Trophoblast cell (in vitro differentiated cells and primary cell): Measurements from ENCODE around the gene COL2A1.

ENCODE experiments used
- DNase-seq, 2 donors: peaks; one replicate each; pipeline ENCODE4 v3.0.0-alpha.2; 2016
- H2AFZ ChIP-seq: 2 replicates; pipeline ENCODE4 v1.6.1; 2013; ENCODE audit warnings: low read length, moderate library complexity, mild to moderate bottlenecking; ENCODE audit not compliant: insufficient read depth, poor library complexity
- H2AK5ac ChIP-seq: 2 replicates; pipeline ENCODE4 v1.6.1; 2013; ENCODE audit warnings: mild to moderate bottlenecking, low read length
- H2BK120ac ChIP-seq: 2 replicates; pipeline ENCODE4 v1.6.1; 2013; ENCODE audit warnings: low read length, mild to moderate bottlenecking, moderate library complexity; ENCODE audit not compliant: insufficient read depth, poor library complexity
- H2BK12ac ChIP-seq: 2 replicates; pipeline ENCODE4 v1.6.1; 2013; ENCODE audit warnings: mild to moderate bottlenecking, low read length, moderate library complexity
- H2BK5ac ChIP-seq: 2 replicates; pipeline ENCODE4 v1.6.1; 2013; ENCODE audit warnings: low read length, low read depth, moderate library complexity, mild to moderate bottlenecking; ENCODE audit not compliant: poor library complexity
- H3K14ac ChIP-seq: 2 replicates; pipeline ENCODE4 v1.6.1; 2013; ENCODE audit warnings: mild to moderate bottlenecking, low read length
- H3K18ac ChIP-seq: 2 replicates; pipeline ENCODE4 v1.6.1; 2013; ENCODE audit warnings: mild to moderate bottlenecking, low read length
- H3K23ac ChIP-seq: 2 replicates; pipeline ENCODE4 v1.6.1; 2013; ENCODE audit warnings: low read length
- H3K27ac ChIP-seq: 2 replicates; pipeline ENCODE4 v1.5.1; 2013; ENCODE audit warnings: low read depth, mild to moderate bottlenecking, inconsistent platforms, low read length, moderate library complexity
- H3K27me3 ChIP-seq: 2 replicates; pipeline ENCODE4 v1.6.1; 2013; ENCODE audit warnings: inconsistent platforms, mild to moderate bottlenecking, low read length, moderate library complexity; ENCODE audit not compliant: insufficient read depth
- H3K36me3 ChIP-seq, 2 experiments: 1 replicate in 1 of 2; 2 replicates in 1 of 2; pipeline ENCODE4 v1.6.1; 2013; ENCODE audit warnings: low read length in 2 of 2, mild to moderate bottlenecking in 2 of 2, moderate library complexity in 1 of 2; ENCODE audit not compliant: insufficient read depth in 2 of 2, control insufficient read depth in 1 of 2
- H3K4ac ChIP-seq: 2 replicates; pipeline ENCODE4 v1.6.1; 2013; ENCODE audit warnings: low read depth, mild to moderate bottlenecking, low read length, moderate library complexity
- H3K4me1 ChIP-seq, 2 experiments: 1 replicate in 1 of 2; 2 replicates in 1 of 2; pipeline ENCODE4 v1.6.1; 2013; ENCODE audit warnings: low read length in 2 of 2, mild to moderate bottlenecking in 2 of 2, moderate library complexity in 1 of 2; ENCODE audit not compliant: insufficient read depth in 2 of 2, control insufficient read depth in 1 of 2
- H3K4me2 ChIP-seq: 2 replicates; pipeline ENCODE4 v1.6.1; 2013; ENCODE audit warnings: inconsistent platforms, mild to moderate bottlenecking, low read length, moderate library complexity
- H3K4me3 ChIP-seq: 2 replicates; pipeline ENCODE4 v1.5.1; 2013; ENCODE audit warnings: mild to moderate bottlenecking, low read depth, low read length, inconsistent platforms
- H3K79me1 ChIP-seq: one replicate; pipeline ENCODE4 v1.6.1; 2013; ENCODE audit warnings: low read length
- H3K79me2 ChIP-seq: 2 replicates; pipeline ENCODE4 v1.6.1; 2013; ENCODE audit warnings: low read length, mild to moderate bottlenecking; ENCODE audit not compliant: control insufficient read depth, insufficient read depth, poor library complexity
- H3K9ac ChIP-seq: 2 replicates; pipeline ENCODE4 v1.6.1; 2013; ENCODE audit warnings: mild to moderate bottlenecking, low read length
- H3K9me3 ChIP-seq: 2 replicates; pipeline ENCODE4 v1.6.1; 2013; ENCODE audit warnings: low read depth, mild to moderate bottlenecking, control low read depth, inconsistent platforms, low read length; ENCODE audit not compliant: insufficient read depth
- H4K12ac ChIP-seq: 2 replicates; pipeline ENCODE4 v1.6.1; 2013; ENCODE audit warnings: low read depth, mild to moderate bottlenecking, low read length, moderate library complexity
- H4K8ac ChIP-seq: 2 replicates; pipeline ENCODE4 v1.6.1; 2013; ENCODE audit warnings: low read depth, mild to moderate bottlenecking, low read length, moderate library complexity
- H4K91ac ChIP-seq: one replicate; pipeline ENCODE4 v1.6.1; 2013; ENCODE audit warnings: low read depth, mild to moderate bottlenecking, low read length, moderate library complexity
- whole genome bisulfite sequencing: extraction: QIAGEN DNeasy Blood & Tissue Kit; methylation state at CpG from one replicate; pipeline ENCODE4 v1.1.7; 2013; ENCODE audit warnings: missing lambda C conversion rate; ENCODE audit not compliant: insufficient read length, insufficient coverage; ENCODE audit errors: extremely low coverage; 5-methylcytosine and 5-hydroxymethylcytosine counted together

Gene COL2A1

DNA sequence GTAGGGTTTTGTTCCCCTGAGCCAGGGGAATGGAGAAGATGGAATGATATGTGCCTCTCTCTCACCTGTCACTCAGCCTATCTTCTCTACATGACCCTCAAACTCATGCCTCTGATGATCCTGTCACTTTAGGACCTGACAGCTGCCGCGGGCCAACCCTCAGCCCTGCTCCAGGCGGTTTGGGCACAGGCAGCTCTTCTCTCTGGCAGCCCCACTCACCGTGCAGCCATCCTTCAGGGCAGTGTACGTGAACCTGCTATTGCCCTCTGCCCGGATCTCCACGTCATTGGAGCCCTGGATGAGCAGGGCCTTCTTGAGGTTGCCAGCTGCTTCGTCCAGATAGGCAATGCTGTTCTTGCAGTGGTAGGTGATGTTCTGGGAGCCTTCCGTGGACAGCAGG is 30.4 kb downstream of the COL2A1 start:
- Histone ChIP-seq H2AK5ac (no peak overlapping the region), H3K4me1 (peaks cover 11 to 12% of the 10 kb centered on the region in 2 experiments), H3K4ac (no peak overlapping the region), H3K4me3 (no peak overlapping the region), H2BK12ac (no peak overlapping the region), H4K8ac (no peak overlapping the region), H3K14ac (no peak overlapping the region), H3K4me2 (no peak overlapping the region), H4K12ac (no peak overlapping the region), H3K79me1 (peaks cover 12% of the 10 kb centered on the region), H3K9ac (no peak overlapping the region), H3K27me3 (no peaks in the 10 kb centered on the region), H3K23ac (no peak overlapping the region), H3K79me2 (no peaks in the 10 kb centered on the region), H2BK5ac (no peak overlapping the region), H2AFZ (no peak overlapping the region), H3K9me3 (peaks cover 8% of the 10 kb centered on the region), H3K18ac (no peak overlapping the region), H3K27ac (no peak overlapping the region), H2BK120ac (no peak overlapping the region), H3K36me3 (peaks cover 57 to 62% of the 10 kb centered on the region in 2 experiments), H4K91ac (no peak overlapping the region)
- WGBS, result no CpG with 5 or more reads among the region's 9 CpGs
- no peak for DNase-seq

DNA sequence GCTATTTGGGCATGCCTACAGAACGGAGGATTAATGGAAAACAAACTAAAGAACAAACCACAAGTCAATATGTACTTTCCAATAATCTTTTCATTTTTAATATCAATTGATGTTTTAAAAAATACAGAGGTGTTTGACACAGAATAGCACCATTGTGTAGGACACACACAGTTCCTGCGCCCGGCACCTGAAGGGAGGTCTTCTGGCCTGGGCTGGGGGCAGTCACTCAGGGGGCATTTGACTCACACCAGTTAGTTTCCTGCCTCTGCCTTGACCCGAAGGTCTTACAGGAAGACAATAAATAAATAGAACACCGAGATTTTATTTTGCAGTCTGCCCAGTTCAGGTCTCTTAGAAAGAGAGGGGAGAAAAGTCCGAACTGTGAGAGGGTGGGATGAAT is 31.4 kb downstream of the COL2A1 start:
- no peak overlapping the region for H2BK5ac ChIP-seq
- no peak overlapping the region for H2AFZ ChIP-seq
- no peak overlapping the region for H2AK5ac ChIP-seq
- no CpG with 5 or more reads among the region's 6 CpGs for WGBS
- no peak overlapping the region for H3K4me3 ChIP-seq
- no peak overlapping the region for H3K4ac ChIP-seq
- H3K27me3 ChIP-seq, result no peaks in the 10 kb centered on the region
- H3K9me3 ChIP-seq, result peaks cover 3% of the 10 kb centered on the region
- no peak overlapping the region for H3K18ac ChIP-seq
- no peak overlapping the region for H4K12ac ChIP-seq
- no peak overlapping the region for H2BK120ac ChIP-seq
- H4K91ac ChIP-seq, result no peak overlapping the region
- H3K79me2 ChIP-seq, result no peaks in the 10 kb centered on the region
- H3K9ac ChIP-seq, result no peak overlapping the region
- H2BK12ac ChIP-seq, result no peak overlapping the region
- H3K4me1 ChIP-seq, result peaks cover 9 to 11% of the 10 kb centered on the region in 2 experiments
- H3K79me1 ChIP-seq, result peaks cover 9% of the 10 kb centered on the region
- H3K23ac ChIP-seq, result no peak overlapping the region
- no peak for DNase-seq
- H3K4me2 ChIP-seq, result no peak overlapping the region
- H3K36me3 ChIP-seq, result peaks cover 49 to 56% of the 10 kb centered on the region in 2 experiments
- no peak overlapping the region for H3K14ac ChIP-seq
- H4K8ac ChIP-seq, result no peak overlapping the region
- H3K27ac ChIP-seq, result no peak overlapping the region

DNA sequence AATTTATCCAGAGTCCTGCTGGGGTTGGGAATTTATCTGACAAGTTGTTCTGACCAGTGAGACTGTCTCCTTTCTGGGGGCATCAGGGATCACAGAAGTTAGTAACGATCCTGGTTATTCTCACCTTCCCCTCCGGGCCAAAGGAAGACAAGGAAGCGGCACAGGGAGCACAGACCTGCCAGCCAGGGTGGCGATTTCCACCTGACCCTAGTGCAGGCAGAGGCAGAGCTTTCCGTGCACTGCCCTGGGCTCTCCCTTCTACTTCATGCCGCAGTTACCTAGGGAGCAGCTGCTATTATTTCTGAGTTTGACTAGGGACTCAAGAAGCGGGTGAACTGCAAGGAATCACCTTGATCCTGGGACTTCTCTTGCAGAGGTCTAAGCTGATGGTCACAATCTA is 33.4 kb downstream of the COL2A1 start:
- Histone ChIP-seq H3K4me1 (no peaks in the 10 kb centered on the region), H3K9ac (no peak overlapping the region), H3K79me2 (no peaks in the 10 kb centered on the region), H3K18ac (no peak overlapping the region), H3K9me3 (peaks cover 5% of the 10 kb centered on the region), H3K79me1 (no peaks in the 10 kb centered on the region), H2BK120ac (no peak overlapping the region), H2AFZ (no peak overlapping the region), H3K36me3 (peaks cover 38 to 44% of the 10 kb centered on the region in 2 experiments), H3K4me2 (no peak overlapping the region), H4K91ac (no peak overlapping the region), H2AK5ac (no peak overlapping the region), H4K12ac (no peak overlapping the region), H2BK12ac (no peak overlapping the region), H3K27ac (no peak overlapping the region), H3K14ac (no peak overlapping the region), H3K27me3 (no peaks in the 10 kb centered on the region), H3K23ac (no peak overlapping the region), H4K8ac (no peak overlapping the region), H3K4me3 (no peak overlapping the region), H2BK5ac (no peak overlapping the region), H3K4ac (no peak overlapping the region)
- DNase-seq, result no peak
- WGBS, result no CpG with 5 or more reads among the region's 7 CpGs

DNA sequence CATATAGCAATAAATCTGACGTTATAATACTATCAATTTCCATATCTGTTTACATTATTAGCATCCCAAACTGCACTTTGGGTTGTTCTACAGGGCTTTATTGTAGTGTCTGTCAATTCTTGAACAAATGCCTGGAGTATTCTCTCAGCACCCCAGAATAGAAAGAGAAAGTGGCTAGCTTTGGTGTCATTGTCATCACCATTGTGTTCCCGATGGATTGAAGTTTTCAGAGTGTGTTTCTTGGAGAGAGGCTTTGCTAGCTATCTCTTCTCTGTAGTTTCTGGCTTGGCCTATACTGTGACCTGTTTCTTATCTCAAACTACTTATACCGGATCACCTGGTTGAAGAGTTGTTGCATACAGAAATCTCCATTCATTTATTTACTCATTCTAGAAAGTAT is 34.4 kb downstream of the COL2A1 start:
- H2BK5ac ChIP-seq, result no peak overlapping the region
- H3K36me3 ChIP-seq, result peaks cover 29 to 36% of the 10 kb centered on the region in 2 experiments
- H3K79me1 ChIP-seq, result no peaks in the 10 kb centered on the region
- no peak overlapping the region for H3K27ac ChIP-seq
- H3K9ac ChIP-seq, result no peak overlapping the region
- H3K14ac ChIP-seq, result no peak overlapping the region
- no peak overlapping the region for H2BK120ac ChIP-seq
- no peaks in the 10 kb centered on the region for H3K79me2 ChIP-seq
- WGBS, result no CpG with 5 or more reads among the region's 3 CpGs
- H3K23ac ChIP-seq, result no peak overlapping the region
- H3K27me3 ChIP-seq, result no peaks in the 10 kb centered on the region
- peaks cover 5% of the 10 kb centered on the region for H3K9me3 ChIP-seq
- no peak overlapping the region for H4K8ac ChIP-seq
- no peak overlapping the region for H3K18ac ChIP-seq
- no peak overlapping the region for H2AFZ ChIP-seq
- H3K4me1 ChIP-seq, result no peaks in the 10 kb centered on the region
- no peak overlapping the region for H2BK12ac ChIP-seq
- no peak overlapping the region for H3K4ac ChIP-seq
- H4K91ac ChIP-seq, result no peak overlapping the region
- no peak overlapping the region for H3K4me2 ChIP-seq
- H4K12ac ChIP-seq, result no peak overlapping the region
- H3K4me3 ChIP-seq, result no peak overlapping the region
- DNase-seq, result no peak
- no peak overlapping the region for H2AK5ac ChIP-seq
